EL (cell line): ENCODE measurements around the gene CALU.

Source experiments
- DNase-seq: peaks from one replicate; pipeline ENCODE4 v3.0.0-alpha.2; 2016

The CALU gene

DNA sequence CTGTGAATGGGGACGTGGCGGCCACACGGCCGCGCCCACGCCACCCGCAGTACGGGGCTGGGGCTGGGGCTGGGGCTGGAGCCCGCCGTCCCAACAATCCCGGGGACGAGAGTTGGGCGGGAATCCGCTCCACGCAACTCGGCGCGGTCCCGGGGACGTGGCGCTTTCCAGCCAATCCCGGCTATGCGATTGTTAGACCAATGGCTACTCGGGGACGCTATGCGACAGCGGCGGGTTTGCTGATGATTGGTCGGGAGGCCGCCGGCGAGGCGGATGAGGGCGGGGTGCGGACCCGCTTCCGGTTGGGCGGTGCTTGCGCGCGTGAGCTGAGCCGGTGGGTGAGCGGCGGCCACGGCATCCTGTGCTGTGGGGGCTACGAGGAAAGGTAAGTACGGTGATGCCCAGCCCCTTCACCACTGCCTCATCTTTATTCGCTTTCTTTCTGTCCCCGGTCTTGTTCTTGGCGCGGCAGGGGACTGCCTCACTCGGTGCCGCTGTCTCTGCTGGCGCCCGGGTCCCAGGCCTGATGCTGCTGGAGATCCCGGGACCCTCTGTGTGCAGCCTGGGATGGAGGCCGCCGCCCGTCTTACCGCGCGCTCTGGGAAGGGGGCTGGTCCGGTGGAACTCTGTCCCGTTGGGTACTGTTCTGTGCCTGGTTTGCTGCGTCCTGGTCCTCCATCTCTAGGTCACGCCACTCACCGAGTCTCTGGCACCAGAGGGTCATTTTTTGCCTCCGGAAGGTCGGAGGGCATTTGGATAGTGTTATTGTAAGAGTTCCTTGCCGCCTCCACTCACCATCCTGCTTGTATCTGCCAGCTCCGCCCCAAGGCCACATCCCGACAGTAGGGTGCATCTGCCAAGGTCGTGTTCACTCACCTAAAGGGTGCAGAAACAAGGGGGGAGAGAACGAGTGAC, at the start of gene CALU:
Gene CALU (plus strand): TSS at position 312 of the 915 bp plus-strand sequence. CDS start 9,225 bp downstream, outside the sequence.
- DNase-seq = peak; percentile 97

DNA sequence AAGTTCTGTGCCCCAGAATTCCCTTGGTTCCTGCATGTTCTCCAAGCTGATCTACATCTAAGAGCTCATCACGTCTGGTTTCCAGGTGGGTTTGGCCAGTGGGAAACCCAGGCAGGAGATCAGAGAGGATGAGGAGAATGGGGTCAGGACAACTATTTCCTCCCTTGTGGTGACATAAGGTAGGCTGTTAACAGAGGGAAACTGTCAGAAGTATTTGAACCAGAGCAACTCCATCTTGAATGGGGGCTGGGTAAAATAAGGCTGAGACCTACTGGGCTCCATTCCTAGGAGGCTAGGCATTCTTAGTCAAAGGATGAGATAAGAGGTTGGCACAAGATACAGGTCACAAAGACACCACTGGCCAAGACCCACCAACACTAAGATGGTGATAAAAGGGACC, 47.9 kb upstream of the CALU start:
- no peak for DNase-seq

DNA sequence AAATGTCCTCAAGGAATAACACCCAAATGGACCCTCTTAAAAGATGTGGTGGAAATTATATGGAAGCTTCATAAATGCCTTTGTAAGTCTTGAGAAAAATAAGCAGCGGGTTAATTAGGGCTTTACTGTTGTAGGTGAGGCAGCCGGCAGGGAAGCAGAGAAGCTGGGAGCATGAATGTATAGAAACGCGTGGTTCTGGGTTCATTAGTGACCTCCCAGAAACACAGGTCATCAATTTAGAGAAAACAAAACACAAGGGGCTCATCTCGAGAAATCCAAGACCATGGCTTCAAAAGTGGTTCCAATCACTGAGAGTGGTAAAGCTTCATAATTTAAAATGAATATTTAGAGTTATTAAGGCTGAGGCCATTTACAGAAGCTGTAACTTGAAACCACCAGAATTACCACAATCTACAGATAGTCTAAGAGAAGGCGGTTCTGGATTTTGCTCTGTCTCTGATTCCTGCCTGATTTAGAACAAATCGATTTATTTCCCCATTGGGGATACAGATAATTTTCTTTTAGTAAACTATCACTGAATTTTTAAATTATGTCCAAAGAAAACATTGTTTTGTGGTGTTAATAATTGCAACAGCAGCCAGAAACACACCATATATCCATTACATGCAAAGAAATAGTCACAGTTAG, 46.4 kb upstream of the CALU start:
- DNase-seq = no peak

DNA sequence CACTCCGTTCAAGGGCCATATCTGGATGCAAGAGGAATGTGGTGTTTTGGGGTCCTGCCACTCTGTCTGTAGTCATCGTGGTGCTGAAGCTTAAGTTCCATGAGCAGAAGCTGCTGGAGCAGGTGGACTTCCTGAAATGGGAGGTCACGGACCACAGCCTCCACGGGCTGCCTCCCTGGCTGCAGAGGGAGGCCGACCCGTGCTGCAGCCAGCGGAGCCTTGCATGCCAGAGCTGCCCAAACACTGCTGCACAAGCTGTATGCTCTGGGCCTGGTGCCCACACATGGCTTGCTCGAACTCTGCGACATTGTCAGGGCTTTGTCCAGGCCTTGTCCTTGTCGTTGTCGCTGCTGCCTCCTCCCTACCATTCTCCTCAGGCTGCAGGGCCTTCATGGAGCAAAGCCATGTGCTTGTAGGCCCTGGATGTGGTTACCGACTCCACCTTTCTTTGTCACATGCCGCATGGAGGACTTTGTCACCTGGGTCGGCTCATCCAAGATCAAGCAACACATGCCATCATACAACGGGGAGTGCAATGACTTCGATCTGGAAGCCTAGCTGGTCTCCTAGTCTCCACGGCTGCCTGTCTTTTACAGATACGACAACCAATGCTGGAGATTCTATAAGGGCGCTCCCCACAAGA, 45.7 kb upstream of the CALU start:
- DNase-seq = no peak

DNA sequence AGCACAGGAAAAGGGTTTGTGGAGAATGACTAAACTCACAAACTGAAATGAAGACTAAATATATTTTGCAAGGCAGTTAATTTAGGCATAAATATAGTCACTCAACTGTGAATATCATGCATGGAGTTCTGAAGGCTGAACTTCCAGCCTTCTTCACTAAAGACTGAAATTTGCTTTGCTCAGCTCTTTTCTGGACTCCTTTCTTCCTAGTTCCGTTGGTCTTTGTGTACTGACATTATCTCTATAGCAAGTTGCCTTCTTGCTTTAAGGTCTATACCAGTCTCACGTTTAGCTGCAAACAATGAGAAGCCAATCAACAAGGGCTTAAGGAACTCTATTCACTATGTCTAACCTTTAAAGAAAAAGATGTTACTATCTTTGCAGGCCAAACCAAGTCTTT, 44.4 kb upstream of the CALU start:
- DNase-seq = no peak

DNA sequence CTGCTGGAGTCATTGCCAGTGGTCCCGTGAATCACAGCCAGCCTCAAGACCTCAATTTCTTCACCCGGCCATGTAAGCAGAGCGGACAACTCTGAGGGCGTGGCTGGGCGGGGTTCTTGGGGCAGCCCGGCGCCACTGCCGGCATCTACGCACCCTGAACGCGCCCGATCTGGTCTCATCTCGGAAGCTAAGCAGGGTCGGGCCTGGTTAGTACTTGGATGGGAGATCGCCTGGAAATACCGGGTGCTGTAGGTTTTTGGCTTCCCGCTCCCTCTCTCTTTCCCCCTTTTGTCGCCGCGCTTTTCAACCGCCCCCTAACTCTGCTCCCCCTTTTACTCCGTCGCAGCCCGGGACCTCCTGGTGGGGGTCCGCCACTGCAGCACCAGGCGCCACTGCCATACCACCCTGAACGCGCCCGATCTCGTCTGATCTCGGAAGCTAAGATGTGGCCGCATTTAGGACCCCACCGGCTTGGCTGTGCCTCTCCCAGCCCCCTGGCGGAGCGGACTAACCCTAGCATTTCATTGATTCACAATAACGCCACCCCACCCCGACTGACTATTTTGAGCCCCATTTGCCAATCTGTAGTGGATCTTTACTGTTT, 41.8 kb upstream of the CALU start:
- DNase-seq = peak; percentile 64

DNA sequence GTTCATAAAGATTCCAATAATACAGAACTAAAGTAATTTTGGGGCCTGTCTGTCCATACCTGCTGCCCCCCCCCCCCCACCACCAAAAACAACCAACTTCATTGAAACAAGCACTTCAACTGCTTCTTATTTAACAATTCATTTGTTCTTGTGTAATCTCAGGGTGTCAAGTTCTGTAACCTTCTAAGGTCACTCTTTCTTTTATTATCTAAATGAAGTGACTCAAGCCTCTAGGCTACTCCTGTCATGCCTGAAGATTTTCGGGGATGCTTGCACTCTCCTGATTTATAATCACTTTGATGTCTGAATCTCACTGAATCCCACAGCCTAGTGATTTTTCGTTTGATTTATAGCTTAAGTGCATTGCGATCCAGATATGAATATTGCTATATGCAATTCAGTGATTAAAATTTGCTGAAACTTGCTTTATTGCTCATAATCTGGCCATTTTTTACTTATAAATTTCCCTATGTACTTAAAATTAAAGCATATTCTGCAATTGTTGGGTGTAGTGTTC, 39.9 kb upstream of the CALU start:
- DNase-seq = no peak

DNA sequence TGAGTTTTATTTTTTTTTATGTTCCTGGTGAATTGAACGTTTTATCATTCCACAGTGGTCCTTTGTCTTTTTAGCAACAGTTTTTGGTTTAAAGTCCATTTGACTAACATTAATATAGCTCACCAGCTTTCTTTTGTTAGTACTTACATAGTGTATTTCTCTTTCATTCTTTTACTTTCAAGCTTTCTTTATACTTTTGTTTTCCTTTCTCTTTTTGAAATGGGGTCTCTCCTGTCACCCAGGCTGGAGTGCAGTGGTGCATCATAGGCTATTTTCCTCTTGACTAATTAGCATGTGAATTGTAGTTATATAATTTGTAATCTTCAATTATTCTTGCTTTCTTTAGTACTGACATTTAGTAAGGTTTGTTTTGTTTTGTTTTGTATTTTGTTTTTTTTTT, 39.3 kb upstream of the CALU start:
- DNase-seq = no peak

DNA sequence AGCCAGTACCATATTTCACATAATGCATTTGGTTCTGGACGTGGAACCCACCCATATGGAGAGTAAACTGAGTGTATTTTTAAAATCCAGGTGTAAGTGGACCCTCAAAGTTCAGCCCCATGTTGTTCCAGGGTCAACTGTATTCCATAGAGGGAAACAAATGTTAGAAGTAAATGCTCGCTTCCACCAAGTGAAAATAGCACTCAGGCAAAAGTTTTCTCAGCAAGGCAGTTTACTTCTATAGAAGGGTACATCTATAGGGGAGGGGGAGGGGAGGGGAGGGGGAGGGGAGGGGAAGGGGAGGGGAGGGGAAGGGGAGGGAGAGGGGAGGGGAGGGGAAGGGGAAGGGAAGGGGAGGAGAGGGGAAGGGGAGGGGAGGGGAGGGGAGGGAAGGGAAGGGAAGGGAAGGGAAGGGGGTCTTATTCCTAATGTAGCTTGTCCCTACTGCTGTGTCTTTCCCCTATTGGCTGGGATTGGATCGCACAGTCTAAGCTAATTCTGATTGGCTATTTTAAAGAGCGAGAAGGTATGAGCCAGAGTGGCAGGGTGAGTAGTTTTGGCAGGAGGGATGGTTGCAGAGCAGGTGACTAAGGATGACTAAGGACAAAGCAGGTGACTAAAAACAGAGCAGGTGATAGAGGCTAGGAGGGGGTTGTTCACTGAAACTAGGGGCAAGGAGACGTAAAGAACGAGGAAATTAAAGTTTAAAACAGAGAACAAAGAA, 37.9 kb upstream of the CALU start:
- no peak for DNase-seq

DNA sequence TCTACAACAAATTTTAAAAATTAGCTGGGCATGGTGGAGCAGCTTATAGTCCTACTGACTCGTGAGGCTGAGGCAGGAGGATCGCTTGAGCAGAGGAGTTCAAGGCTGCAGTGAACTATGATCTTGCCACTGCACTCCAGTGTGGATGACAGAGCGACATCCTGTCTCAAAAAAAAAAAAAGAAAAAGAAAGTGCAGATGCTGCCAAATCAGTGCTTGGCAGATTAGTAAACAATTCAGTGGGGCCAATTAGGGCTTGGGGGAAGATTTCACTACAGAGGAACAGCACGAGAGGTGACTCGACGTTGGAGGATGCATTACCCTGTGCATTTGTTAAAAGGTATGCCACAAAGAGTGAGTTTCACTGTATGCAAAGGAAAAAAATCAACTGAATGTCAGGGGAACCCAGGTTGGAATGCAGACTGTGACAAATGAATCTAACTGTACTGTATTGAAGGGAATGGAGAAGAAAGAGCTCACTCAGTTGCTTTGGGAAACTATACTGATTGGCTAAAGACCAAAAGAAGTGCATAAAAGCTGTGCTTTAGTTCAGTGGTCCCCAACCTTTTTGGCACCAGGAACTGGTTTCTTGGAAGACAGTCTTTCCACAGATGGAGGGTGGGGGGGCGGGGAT, 35.4 kb upstream of the CALU start:
- DNase-seq = peak; percentile 47

DNA sequence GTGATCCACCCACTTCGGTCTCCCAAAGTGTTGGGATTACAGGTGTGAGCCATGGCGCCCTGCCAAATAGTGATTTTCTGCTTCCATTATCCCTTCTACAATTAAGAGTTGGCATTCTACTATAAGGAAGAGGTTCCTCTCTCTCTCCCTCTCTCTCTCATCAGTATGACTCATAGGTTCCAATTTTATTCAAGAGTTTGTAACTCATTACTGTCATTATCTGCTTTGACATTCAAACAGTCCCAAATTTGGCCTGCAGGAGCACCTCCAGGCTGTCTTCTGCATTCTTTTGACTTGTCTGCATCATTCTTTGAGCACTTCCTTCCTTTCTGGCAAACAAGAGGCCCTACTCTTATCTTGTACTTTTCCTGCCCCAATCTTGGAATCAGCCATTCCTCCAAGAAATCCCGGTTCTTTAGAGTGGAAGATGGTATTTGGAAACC, 33.2 kb upstream of the CALU start:
- DNase-seq = peak; percentile 47

DNA sequence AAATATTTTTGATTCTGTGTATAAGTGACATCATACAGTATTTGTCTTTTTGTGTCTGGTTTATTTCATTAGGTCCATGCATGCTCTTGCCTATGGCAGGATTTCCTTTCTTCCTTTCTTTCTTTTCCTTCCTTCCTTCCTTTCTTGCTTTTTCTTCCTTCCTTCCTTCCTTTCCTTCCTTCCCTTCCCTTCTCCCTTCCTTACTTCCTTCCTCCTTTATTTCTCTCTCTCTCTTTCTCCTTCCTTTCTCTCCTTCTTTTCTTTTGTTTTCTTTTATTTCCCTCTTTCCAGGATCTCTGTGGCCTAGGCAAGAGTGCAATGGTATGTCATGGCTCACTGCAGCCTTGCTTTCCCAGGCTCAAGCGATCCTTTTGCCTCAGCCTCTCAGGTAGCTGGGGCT, 31.4 kb upstream of the CALU start:
- no peak for DNase-seq

DNA sequence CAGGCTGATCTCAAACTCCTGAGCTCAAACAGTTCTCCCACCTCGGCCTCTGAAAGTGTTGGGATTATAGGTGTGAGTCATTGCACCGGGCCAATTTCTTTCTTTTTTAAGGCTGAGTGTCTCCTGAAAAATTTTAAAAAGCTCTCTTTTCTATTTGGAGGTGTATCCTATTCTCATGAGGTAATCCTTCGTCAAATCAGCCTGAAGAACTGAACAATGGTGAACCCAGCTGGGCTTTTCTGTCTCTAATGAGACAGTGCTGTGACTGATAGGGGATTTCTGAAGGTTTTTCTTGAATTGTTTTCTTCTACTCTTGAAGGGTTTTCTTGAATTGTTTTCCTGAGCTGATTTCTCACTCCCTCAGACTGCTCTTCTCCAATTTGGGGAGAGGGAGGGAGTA, 30.9 kb upstream of the CALU start:
- DNase-seq = no peak

DNA sequence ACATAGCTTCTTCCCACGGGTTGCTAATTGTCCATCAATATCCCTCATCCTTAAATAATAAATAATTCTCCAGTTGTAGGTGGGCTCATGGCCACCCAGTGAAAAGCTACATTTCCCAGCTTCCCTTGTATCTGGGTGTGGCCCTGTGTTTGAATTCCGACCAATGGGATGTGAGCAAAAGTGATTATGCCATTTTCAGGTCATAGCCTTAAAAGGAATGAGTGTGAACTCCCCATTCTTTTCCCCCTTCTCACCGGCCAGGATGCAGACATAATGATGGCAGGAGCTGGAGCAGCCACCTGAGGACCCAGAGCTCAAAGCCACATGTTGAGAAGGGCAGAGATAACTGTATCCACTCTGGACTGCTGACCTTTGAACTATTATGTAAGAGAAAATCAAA, 30.3 kb upstream of the CALU start:
- no peak for DNase-seq

DNA sequence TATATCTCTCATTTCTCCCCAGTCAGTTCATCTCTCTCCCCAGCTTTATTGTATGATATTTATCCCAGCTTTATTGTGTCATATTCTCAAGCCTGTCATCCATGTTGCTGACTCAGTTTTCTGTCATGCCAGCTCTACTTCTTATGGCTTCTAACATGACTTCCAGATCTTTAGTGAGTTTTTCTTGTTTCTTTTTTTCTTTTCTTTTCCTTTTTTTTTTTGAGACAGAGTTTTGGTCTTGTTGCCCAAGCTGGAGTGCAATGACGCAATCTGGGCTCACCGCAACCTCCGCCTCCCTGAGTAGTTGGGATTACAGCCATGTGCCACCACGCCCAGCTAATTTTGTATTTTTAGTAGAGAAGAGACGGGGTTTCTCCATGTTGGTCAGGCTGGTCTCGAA, 28.7 kb upstream of the CALU start:
- no peak for DNase-seq

DNA sequence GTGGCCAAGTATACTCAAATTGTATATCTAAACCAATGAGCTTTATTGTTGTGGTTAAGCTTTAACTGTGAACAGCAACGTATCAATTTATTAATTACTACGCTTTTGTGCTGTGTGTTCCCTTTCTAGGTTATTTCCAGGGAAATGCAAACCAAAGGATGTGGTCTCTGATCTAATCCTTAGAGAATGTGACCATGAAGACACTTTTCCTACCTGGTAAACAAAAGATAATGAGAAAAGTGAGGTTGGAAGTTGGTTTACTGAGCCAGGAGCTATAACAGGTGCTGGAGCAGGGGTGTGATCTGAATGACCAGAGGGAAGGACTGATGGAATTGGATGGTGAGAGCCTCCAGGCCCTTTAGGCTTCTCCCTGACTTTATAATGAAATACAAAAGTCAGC, 25.4 kb upstream of the CALU start:
- no peak for DNase-seq

DNA sequence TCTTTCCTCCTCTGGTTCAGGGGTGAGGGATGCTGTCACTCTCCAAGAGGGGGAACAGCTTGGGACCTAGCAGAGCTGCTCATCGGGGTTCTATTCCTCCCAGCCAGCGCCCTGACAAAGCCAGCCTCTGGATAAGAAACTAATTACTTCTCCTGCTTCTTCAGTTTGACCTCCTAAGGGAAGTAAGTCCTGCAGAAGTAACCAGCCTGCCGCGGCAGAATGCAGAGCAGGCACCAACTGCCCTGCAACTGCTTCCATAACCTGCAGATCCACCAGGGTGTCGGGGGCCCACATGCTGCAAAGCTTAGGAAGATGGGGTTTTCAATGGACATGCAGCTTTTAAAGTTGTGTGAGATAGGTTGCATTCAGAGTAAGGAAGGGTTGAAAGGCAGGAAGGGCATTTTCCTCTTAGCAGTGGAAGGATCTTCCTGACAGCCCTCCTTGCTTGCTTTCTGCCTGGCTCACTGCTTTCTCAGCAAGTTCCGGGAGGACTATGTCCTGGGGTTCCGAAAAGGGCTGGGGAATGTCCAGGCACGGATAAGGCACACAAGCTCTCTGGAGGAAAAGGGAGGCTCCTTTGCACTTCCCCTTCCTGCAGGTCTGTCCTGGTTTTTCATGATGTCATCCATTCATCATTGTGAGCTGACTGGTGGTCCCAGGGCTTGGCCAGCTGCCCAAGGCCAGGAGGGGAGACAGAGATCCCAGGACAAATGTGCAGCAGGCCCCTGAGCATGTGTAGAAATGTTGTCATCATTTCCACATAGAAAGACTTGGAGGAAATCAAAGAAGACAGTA, 24.3 kb upstream of the CALU start:
- no peak for DNase-seq

DNA sequence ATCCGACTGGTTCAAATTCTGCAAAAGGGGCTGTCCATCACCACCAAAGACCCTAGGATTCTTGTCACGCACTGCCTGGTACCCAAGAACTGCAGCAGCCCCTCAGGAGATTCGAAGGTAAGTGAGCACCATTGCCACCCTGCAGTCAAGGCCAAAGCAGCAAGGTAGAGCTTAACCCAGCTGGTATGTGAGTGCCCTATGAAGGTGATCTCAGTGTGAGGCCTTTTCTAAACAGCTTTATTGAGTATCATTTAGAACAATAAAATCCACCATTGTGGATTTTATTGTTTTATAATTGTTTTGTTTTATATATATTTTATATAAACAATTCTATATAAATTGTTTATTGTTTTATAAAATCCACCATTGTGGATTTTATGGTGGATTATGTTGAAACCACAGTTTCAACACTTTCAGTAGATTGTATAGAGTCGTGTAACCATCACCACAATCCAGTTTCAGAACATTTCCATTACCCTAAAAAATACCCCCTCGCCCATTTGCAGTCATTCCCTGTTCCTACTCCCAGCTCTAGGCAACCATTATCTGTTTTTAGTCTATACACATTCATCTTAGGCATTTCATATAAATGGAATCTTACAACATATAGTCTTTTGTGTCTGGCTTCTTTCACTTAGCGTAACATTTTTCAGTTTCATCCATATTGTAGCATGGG, 20.1 kb upstream of the CALU start:
- no peak for DNase-seq

DNA sequence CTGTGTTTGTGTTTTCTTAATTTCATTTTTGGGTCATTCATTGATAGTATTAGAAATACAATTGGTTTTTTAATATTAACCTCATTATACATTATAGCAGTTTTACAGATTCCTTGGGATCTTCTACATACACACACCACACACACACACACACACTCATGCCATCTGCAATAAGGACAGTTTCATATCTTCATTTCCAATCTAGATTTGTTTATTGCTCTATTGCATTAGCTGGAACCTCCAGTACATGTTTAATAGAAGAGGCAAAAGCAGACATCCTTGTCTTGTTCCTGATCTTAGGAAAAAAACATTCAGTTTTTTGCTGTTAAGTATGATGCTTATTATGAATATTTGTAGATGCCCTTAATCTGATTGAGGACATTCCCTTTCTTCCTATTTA, 17.8 kb upstream of the CALU start:
- no peak for DNase-seq

DNA sequence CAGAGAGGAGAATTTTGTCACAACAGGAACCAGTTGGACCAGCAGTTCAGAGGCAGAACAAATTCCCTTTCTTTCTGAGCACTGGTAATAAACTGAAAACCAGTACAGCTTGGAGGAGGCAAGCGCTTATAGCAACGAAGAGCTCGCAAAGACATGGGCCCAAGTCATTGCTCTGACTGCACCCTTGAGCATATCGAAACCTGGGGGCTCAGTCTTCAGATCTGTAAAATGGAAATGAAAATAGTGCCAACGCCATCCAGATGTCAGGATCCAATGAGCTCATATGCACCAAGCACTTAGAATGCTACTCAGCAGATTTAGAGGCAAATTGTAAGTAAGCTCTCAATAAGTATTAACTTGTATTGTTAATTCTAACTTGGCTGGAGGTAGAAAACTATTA, 14.4 kb upstream of the CALU start:
- DNase-seq = no peak

DNA sequence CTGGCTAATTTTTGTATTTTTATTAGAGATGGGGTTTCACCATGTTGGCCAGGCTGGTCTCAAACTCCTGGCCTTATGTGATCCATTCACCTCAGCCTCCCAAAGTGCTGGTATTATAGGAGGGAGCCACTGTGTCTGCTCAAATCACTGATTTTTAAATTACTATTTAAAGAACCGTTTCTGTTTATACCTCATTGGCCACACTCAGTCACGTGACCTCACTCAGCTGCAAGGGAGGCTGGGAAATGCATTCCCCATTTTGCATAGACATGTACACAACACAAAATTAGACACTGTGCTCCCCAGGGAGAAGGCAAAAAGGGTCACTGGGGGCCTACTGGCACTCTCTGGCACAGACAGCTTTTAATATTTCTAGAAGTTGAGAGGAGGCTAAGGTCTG, 13.6 kb upstream of the CALU start:
- no peak for DNase-seq
